HG02885 (cell line): ENCODE data around the gene OR2T3.
"Not testable (repeated sequence)": the region's sequence is repeated elsewhere in the genome, so short reads cannot be mapped to it uniquely, and the experiment has no call there.

Experiments
- ATAC-seq: cut with Tn5 transposase; IDR thresholded peaks from one replicate; pipeline ENCODE4 v1.9.1; 2021; ENCODE audit warnings: mild to moderate bottlenecking; ENCODE audit not compliant: unreplicated experiment, poor library complexity

Gene OR2T3

DNA sequence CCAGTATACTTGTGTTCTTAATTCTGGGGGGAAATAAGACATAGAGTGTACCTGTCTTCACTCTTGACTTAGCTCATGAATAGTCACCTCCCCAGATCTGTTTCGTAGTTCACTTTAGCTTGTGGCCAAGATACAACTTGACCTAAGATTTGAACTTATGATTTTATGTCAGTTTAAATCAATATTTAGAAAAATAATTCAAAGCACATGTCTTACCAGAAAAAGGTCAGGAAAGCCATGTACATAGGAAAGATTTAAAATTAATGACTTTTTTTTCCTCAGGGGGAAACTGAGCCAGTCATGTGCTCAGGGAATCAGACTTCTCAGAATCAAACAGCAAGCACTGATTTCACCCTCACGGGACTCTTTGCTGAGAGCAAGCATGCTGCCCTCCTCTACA lies at the start of gene OR2T3:
Gene OR2T3 (plus strand): TSS at position 301 of the 400 bp plus-strand sequence. CDS start 0 bp downstream, at position 301.
- not testable (repeated sequence) for ATAC-seq

DNA sequence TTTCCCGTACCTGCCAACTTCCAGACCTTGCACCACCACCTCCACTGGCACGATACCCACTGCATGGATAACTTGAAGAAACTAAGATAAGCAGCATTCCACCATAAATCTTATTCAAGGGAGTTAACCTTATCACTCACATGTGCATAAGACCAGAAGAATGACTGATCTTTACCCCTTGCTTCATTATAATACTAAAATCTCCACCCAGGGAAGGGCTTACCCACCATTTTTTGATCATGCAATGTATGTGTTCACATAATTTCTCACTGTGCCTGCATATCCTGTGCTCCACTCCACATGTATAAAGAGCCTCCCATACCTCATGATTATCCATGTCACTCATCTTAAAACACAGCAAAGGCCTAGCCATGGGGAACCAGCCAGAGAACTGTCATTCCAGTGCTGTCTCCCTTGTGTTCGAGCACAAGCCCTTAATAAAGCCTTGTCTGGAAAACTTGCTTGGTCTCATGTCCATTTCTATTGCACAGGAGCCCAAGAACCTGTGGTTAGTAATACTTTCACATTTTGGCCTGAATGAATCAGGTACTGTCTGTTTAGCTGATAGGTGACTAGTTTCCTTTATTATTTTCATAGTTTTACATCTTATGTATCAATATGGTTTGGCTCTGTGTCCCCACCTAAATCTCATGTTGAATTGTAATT lies 45.5 kb upstream of the OR2T3 start:
- ATAC-seq = peak; percentile 45

- peak; percentile 99 for ATAC-seq
Measured at GRCh38 chr1:248428192-248428533, 45.0 kb upstream of the OR2T3 start.

DNA sequence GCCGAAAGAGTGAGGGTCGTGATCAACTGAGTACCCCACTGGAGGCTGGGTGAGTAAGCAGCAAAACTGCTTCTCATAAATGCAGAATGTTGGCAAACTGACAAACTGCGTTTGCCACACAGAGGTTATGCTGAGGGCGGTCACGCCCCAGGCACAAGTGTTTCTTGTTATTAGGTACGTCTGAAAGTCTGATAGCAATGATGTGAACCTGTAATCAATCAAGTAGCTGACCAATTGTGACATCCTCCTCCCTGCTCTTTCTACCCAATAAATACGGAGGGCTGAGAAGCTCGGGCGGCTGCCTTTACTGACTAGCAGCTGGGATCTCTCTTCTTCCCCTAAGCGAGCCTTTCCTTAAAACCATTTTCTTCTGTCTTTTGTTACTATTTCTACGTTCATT lies 41.5 kb upstream of the OR2T3 start:
- ATAC-seq = not testable (repeated sequence)

DNA sequence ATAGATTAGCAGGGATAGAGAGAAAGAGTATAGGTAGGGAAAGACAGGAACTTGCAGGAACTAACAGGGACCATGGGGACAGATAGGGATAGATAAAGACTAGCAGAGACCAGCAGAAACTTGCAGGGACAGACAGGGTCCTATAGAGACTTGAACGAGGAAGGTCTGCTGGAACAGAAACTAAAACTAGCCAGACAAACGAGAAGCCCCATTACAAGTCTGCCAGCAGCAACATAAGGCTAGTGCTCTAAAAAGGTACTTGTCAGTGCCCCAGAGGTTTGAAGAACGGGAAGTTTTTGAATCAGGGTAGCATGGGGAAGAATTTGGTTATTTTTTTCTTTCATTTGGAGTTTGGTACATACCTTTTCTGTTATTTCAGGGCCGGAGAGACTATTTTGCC lies 41.0 kb upstream of the OR2T3 start:
- not testable (repeated sequence) for ATAC-seq

- ATAC-seq = not testable (repeated sequence)
Measured at GRCh38 chr1:248433811-248434415, 39.2 kb upstream of the OR2T3 start.

- peak; percentile 54 for ATAC-seq
Measured at GRCh38 chr1:248434913-248435312, 38.2 kb upstream of the OR2T3 start.

- ATAC-seq = peak; percentile 65
Measured at GRCh38 chr1:248436303-248436702, 36.8 kb upstream of the OR2T3 start.

GRCh38 chr1:248438668-248439067 lies 34.5 kb upstream of the OR2T3 start:
- peak; percentile 51 for ATAC-seq

GRCh38 chr1:248439283-248439682 lies 33.9 kb upstream of the OR2T3 start:
- ATAC-seq = not testable (repeated sequence)

- not testable (repeated sequence) for ATAC-seq
Measured at GRCh38 chr1:248442500-248443277, 30.5 kb upstream of the OR2T3 start.

GRCh38 chr1:248444603-248445002 lies 28.5 kb upstream of the OR2T3 start:
- ATAC-seq = not testable (repeated sequence)

DNA sequence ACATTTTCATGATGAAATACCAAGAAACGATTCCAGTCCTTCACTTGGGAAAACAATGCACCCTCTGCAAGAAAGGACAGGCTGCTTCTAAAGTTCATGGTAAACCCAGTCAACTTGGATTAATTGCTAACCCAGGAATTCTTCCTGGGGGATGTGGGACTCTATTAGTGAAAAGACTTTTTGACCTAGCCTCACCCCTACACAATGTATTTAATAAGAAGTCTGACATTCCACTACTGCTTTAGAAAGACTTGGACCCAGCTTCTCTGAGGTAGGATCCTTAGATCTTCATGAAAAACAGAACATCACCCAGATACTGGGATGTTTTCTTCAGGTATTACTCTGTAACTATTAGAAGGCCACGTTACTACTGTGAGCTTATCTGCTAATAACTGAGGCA lies 27.8 kb upstream of the OR2T3 start, which contains the start of gene OR2T2:
Gene OR2T2 (plus strand): TSS at position 239 of the 400 bp plus-strand sequence. CDS start 7,161 bp downstream, outside the sequence.
- not testable (repeated sequence) for ATAC-seq

GRCh38 chr1:248448409-248449074 lies 24.6 kb upstream of the OR2T3 start:
- ATAC-seq = peak; percentile 51

DNA sequence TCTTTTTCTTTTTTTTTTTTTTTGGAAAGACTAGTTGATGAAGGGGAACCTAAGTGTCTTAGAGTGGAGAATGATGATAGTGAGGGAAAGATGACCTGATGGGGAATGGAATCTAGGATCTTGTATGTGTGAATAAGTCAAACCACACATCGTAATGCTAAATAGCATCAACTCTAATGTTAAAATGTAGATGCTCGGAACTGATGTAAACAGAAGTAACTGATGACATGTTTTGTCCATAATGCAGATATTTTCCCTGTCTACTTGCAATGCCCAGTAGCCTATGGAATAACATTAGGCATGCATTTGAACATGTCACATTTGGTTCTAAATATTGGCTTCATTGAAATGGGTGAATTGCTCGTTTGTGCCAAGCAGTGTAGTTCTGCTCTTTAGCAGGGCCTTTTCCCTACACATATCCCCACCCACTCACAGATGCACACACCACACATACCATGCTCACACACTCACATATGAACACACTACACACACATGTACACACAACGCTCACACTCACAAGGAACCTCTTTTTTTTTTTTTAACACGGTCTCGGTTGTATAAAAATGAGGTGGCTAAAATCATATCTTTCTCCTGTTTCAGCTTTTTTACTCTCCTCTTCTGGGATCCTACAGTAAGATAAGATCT lies 23.2 kb upstream of the OR2T3 start:
- ATAC-seq = peak; percentile 16

GRCh38 chr1:248450466-248451145 lies 22.5 kb upstream of the OR2T3 start:
- ATAC-seq = peak; percentile 53

GRCh38 chr1:248453619-248454018 lies 19.5 kb upstream of the OR2T3 start:
- not testable (repeated sequence) for ATAC-seq

DNA sequence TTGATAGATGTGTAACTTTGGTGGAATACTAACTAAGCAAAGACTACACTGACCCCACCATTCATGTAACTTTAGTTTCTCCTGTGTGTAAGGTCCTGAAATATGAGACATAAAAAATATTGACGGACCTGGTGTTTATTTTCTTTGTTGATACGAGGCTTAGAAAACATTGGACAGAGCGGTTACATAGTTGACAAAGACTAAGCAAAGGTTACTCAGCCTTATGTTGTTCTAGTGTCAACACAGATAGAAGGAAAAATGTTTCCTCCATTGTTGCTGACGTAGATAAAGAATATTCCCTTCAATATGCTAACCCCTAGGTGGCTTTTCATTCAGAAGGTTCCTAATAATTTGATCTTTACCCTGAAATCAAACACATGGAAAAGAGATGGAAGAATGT lies 18.1 kb upstream of the OR2T3 start:
- ATAC-seq = not testable (repeated sequence)

DNA sequence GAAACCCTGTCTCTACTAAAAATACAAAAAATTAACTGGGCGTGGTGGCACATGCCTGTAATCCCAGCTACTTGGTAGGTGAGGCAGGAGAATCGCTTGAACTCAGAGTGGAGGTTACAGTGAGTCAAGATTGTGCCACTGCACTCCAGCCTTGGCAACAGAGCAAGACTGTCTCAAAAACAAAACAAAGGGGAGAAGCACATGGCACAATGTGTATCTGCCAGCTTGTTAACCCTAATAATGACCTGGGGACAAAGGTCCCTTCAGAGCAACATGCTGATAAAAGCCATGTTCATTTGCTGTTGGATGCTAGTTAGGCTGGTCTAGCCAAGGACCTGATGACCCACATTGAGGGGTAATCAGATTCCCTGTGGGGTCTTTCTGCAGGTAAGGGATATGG lies 16.5 kb upstream of the OR2T3 start:
- not testable (repeated sequence) for ATAC-seq
